ENCODE results near the gene UBAP1L. TPM values are rescaled to one million over a fixed set of nuclear protein-coding genes. Genes with fewer than 3 reads are reported as not detected.

The UBAP1L gene
- total RNA-seq, 1 donor from 2014 or later, result 1.8 TPM

- Histone ChIP-seq H3K4me3 (peak overlapping the region; percentile 93), H3K27ac (replicated peaks) (peak overlapping the region; percentile 87), H3K4me1 (peaks cover 41% of the 10 kb centered on the region), H3K9me3 (replicated peaks) (peaks cover 5% of the 10 kb centered on the region), H3K36me3 (peaks cover 26% of the 10 kb centered on the region), H3K27me3 (ENCODE audit: low read depth) (no peaks in the 10 kb centered on the region)
- TF ChIP-seq CTCF (IDR thresholded peaks at IDR 0.05; ENCODE audit: borderline replicate concordance), result no peak
- intact Hi-C loops (cut with micrococcal nuclease), result no loop called here
- DNase-seq, result peak; percentile 21
Measured at GRCh38 chr15:65132878-65133547, 18.0 kb upstream of the UBAP1L start.

- intact Hi-C loops (cut with micrococcal nuclease), result no loop called here
- no peaks in the 10 kb centered on the region for H3K9me3 ChIP-seq (replicated peaks)
- no peak overlapping the region for H3K27ac ChIP-seq (replicated peaks)
- peaks cover 44% of the 10 kb centered on the region for H3K36me3 ChIP-seq
- no peak overlapping the region for H3K4me3 ChIP-seq
- H3K27me3 ChIP-seq (ENCODE audit: low read depth), result no peaks in the 10 kb centered on the region
- no peak for TF ChIP-seq CTCF (IDR thresholded peaks at IDR 0.05; ENCODE audit: borderline replicate concordance)
- DNase-seq, result no peak
- H3K4me1 ChIP-seq, result peaks cover 41% of the 10 kb centered on the region
Measured at GRCh38 chr15:65130941-65131340, 15.9 kb upstream of the UBAP1L start.

DNA sequence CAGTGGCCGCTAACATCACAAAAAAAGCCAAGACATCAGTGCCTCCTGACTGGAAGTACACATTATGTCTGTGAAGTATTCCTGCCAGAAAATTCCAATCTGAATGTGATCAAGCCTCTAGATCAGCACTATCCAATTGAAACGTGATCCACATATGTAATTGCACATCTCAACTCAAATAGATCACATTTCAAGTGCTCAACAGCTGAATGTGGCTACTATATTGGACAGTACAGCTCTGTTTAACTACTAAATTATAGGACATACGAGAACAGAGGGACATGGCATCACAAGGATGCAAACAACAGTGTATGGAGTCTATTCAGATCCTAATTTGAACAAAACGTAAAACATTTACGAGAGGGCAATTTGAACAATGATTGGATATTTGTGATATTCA, 542 bp upstream of the UBAP1L start:
- no peaks in the 10 kb centered on the region for H3K27me3 ChIP-seq (ENCODE audit: low read depth)
- no peak for DNase-seq
- H3K9me3 ChIP-seq (replicated peaks), result no peaks in the 10 kb centered on the region
- peaks cover 3% of the 10 kb centered on the region for H3K4me1 ChIP-seq
- H3K4me3 ChIP-seq, result no peak overlapping the region
- no peak overlapping the region for H3K27ac ChIP-seq (replicated peaks)
- TF ChIP-seq CTCF (IDR thresholded peaks at IDR 0.05; ENCODE audit: borderline replicate concordance), result no peak
- peaks cover 80% of the 10 kb centered on the region for H3K36me3 ChIP-seq
- intact Hi-C loops (cut with micrococcal nuclease), result no loop called here

DNA sequence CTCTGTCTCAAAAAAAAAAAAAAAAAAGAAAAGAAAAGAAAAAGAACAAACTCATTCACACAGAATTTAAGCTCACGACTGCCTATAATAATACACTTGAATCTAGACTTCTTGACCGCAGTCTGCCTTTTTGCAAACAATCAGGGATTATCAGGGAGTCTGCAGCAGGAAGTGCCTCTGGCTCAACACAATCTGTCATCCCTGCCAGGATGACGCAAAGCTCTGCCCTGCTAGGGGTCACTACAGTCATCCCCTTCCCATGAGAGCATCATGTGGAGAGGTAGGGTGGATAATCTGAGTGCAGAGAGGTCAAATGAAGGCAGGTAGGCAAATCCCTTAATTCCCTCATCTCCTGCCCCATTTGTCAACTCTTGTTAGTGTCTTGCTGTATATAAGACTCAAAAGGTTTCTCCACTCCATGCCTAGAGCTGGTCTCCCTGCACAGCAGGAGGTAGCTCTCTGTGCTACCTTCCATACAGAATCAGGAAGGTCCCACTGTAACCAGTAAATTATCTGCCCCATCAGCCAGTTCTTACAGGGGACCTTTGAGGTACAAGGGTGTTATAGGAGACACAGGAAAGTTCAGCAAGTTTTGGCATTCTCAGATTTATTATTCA, 4.2 kb downstream of the UBAP1L start:
- H3K4me3 ChIP-seq, result no peak overlapping the region
- no peak for DNase-seq
- H3K9me3 ChIP-seq (replicated peaks), result no peaks in the 10 kb centered on the region
- intact Hi-C loops (cut with micrococcal nuclease), result no loop called here
- peaks cover 48% of the 10 kb centered on the region for H3K36me3 ChIP-seq
- no peak for TF ChIP-seq CTCF (IDR thresholded peaks at IDR 0.05; ENCODE audit: borderline replicate concordance)
- peaks cover 3% of the 10 kb centered on the region for H3K4me1 ChIP-seq
- H3K27ac ChIP-seq (replicated peaks), result peak overlapping the region; percentile 33
- H3K27me3 ChIP-seq (ENCODE audit: low read depth), result no peaks in the 10 kb centered on the region

DNA sequence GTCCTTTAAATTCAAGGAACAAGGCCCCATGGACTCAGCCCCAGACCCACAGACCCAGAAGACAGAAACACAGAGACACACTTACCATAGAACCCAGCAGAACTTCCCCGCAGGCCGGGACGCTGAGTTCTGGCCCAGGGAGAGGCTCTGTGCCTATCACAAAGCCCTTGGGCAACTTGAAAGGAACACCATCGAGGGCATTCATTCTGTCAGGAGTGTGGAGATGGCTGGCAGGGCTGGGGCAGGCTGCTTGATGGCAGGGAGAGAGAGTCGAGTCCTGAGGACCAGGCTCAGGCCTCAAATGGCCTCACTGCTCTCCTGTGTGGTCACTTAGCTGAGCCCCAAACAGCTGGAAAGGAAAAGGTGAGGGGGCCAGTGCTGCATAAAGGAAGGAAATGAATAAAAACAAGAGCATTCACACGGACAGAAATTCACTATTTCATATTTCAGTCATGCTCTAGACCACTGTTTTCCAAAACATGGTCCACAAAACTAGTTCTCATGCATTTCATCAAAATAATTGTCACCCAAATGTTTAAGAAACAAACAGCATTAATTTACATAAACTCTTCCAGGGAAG, 8.9 kb downstream of the UBAP1L start:
- intact Hi-C loops (cut with micrococcal nuclease), result loop anchor here (10.0 kb wide), 1 partner anchor 51 kb away; no protein-coding TSS in a partner anchor
- no peak for DNase-seq
- Histone ChIP-seq H3K4me1 (peaks cover 8% of the 10 kb centered on the region), H3K36me3 (peaks cover 35% of the 10 kb centered on the region), H3K27me3 (ENCODE audit: low read depth) (no peaks in the 10 kb centered on the region), H3K9me3 (replicated peaks) (no peaks in the 10 kb centered on the region), H3K4me3 (no peak overlapping the region), H3K27ac (replicated peaks) (no peak overlapping the region)
- TF ChIP-seq CTCF (IDR thresholded peaks at IDR 0.05; ENCODE audit: borderline replicate concordance), result no peak

Measured in left ventricle myocardium inferior (tissue), 1 donor.